Endothelial cell of umbilical vein (primary cell): Measurements from ENCODE around the gene CLDND2. TPM values are rescaled to one million over a fixed set of nuclear protein-coding genes. Genes with fewer than 3 reads are reported as not detected.

Experiments
- BruUV-seq: library from RNA; stranded (reverse); fragments of 400-500 nt; replicated peaks from 2 replicates; lab custom pipeline; 2021; lab: Mats Ljungman, UMichigan
- CTCF ChIA-PET: fragments of 300-600, 350-600 bp; sonication (Branson Sonifier 250); formaldehyde crosslinking; loops from one replicate; lab custom pipeline; 2021; ENCODE audit warnings: antibody characterized with exemption, inconsistent platforms; lab: Charles Lee
- POLR2A ChIA-PET: fragments of 300-600, 350-600 bp; sonication (Branson Sonifier 250); formaldehyde crosslinking; loops from one replicate; lab custom pipeline; 2021; ENCODE audit warnings: antibody characterized with exemption, inconsistent platforms; lab: Charles Lee
- DNase-seq: peaks from one replicate; pipeline ENCODE4 v3.0.0-alpha.2; 2011; ENCODE audit warnings: low read depth, low spot score
- FAIRE-seq: peaks from 2 replicates; lab custom pipeline; 2011; peaks lifted over from hg19 to GRCh38; lab: Jason Lieb, UNC
- H2AFZ ChIP-seq: 2 replicates; pipeline ENCODE4 v1.6.0; 2012; ENCODE audit warnings: low read depth, low read length, control low read depth, inconsistent platforms
- H3K27ac ChIP-seq: 2 replicates; pipeline ENCODE4 v1.5.1; 2011; ENCODE audit warnings: low read depth, mild to moderate bottlenecking, control low read depth, low read length, moderate library complexity; ENCODE audit not compliant: insufficient read depth
- H3K27me3 ChIP-seq, 2 experiments: 2 replicates each; pipeline versions ENCODE4 v1.6.0 to v1.6.1; 2011; ENCODE audit warnings: low read length in 2 of 2, mixed read lengths in 1 of 2; ENCODE audit not compliant: control insufficient read depth in 2 of 2, insufficient read depth in 2 of 2
- H3K36me3 ChIP-seq, 2 experiments: 2 replicates in 1 of 2; 3 replicates in 1 of 2; pipeline ENCODE4 v1.5.1; 2011; ENCODE audit warnings: low read length in 2 of 2, mild to moderate bottlenecking in 1 of 2, moderate library complexity in 1 of 2; ENCODE audit not compliant: control insufficient read depth in 2 of 2, insufficient read depth in 2 of 2; ENCODE audit errors: extremely low read depth in 1 of 2
- H3K4me1 ChIP-seq: 3 replicates; pipeline ENCODE4 v1.5.1; 2011; ENCODE audit warnings: mild to moderate bottlenecking, low read length; ENCODE audit not compliant: control insufficient read depth, insufficient read depth; ENCODE audit errors: extremely low read depth
- H3K4me2 ChIP-seq: 2 replicates; pipeline ENCODE4 v1.6.1; 2011; ENCODE audit warnings: low read length, control low read depth, mixed read lengths; ENCODE audit not compliant: insufficient read depth
- H3K4me3 ChIP-seq, 3 experiments: fragments of 200-600 bp in 1 of 3; sonication (generic), shearing (Covaris generic) in 1 of 3; replicated peaks in 1 of 3; 2 replicates each; pipeline ENCODE4 v1.5.1; 2011 to 2016; ENCODE audit warnings: control low read depth in 3 of 3, low read length in 3 of 3, mild to moderate bottlenecking in 2 of 3, inconsistent platforms in 1 of 3, low read depth in 1 of 3, moderate library complexity in 1 of 3; ENCODE audit not compliant: insufficient read depth in 1 of 3
- H3K79me2 ChIP-seq: 2 replicates; pipeline ENCODE4 v1.6.0; 2012; ENCODE audit warnings: low read length, inconsistent platforms; ENCODE audit not compliant: control insufficient read depth, insufficient read depth
- H3K9ac ChIP-seq: replicated peaks from 2 replicates; pipeline ENCODE3; 2011; ENCODE audit warnings: low read length, control low read depth; ENCODE audit not compliant: insufficient read depth; ENCODE audit errors: extremely low read depth
- H3K9me1 ChIP-seq: replicated peaks from 3 replicates; pipeline ENCODE4 v1.6.0; 2011; ENCODE audit warnings: mild to moderate bottlenecking, low read length; ENCODE audit not compliant: control insufficient read depth, insufficient read depth; ENCODE audit errors: extremely low read depth
- H3K9me3 ChIP-seq: replicated peaks from 2 replicates; pipeline ENCODE4 v1.5.1; 2012; ENCODE audit warnings: low read length, inconsistent platforms; ENCODE audit not compliant: control insufficient read depth, insufficient read depth
- H4K20me1 ChIP-seq: replicated peaks from 2 replicates; pipeline ENCODE3; 2011; ENCODE audit warnings: mild to moderate bottlenecking, low read length; ENCODE audit not compliant: control insufficient read depth, insufficient read depth; ENCODE audit errors: extremely low read depth
- EZH2 ChIP-seq: IDR thresholded peaks from 2 replicates; pipeline ENCODE4 v1.6.1; 2012; ENCODE audit warnings: borderline replicate concordance, low read depth, mild to moderate bottlenecking, moderate library complexity, low read length, inconsistent platforms; ENCODE audit not compliant: severe bottlenecking
- FOS ChIP-seq: IDR thresholded peaks from 2 replicates; pipeline ENCODE4 v1.6.1; 2011; ENCODE audit warnings: mild to moderate bottlenecking, low read length, moderate library complexity, borderline replicate concordance; ENCODE audit not compliant: insufficient read depth
- GATA2 ChIP-seq: IDR thresholded peaks from 2 replicates; pipeline ENCODE4 v1.7.0; 2011; ENCODE audit warnings: low read depth, mild to moderate bottlenecking, moderate library complexity, mixed read lengths, low read length; ENCODE audit not compliant: insufficient read length, insufficient read depth
- JUN ChIP-seq: IDR thresholded peaks from 2 replicates; pipeline ENCODE4 v1.6.1; 2011; ENCODE audit warnings: borderline replicate concordance, low read depth; ENCODE audit not compliant: insufficient read length, insufficient read depth
- MYC ChIP-seq: IDR thresholded peaks from one replicate; pipeline ENCODE4 v1.6.1; 2011; ENCODE audit warnings: mild to moderate bottlenecking, low read depth, low read length
- POLR2A ChIP-seq: IDR thresholded peaks from 2 replicates; pipeline ENCODE4 v1.6.1; 2012; ENCODE audit warnings: low read depth, mild to moderate bottlenecking, control low read depth, low read length
- POLR2AphosphoS5 ChIP-seq: IDR thresholded peaks from 2 replicates; pipeline ENCODE4 v1.6.1; 2012; ENCODE audit warnings: low read depth, mild to moderate bottlenecking, control low read depth, low read length, moderate library complexity; ENCODE audit not compliant: insufficient read depth
- dilution Hi-C: fragments of 300-500 bp; cut with MboI; formaldehyde crosslinking; loops from one replicate; pipeline ENCODE4 v1.15.0; 2019; ENCODE audit warnings: low sequenced_read_pairs; ENCODE audit not compliant: extremely low pct_ligation_motif_present
- intact Hi-C: fragments of 100-400 bp; cut with micrococcal nuclease; formaldehyde crosslinking; loops from one replicate; pipeline ENCODE4 v1.10.0; 2022
- polyA plus RNA-seq, 4 experiments: library from polyadenylated mRNA; depleted of rRNA in 3 of 4; stranded (reverse) in 3 of 4; unstranded in 1 of 4; fragments of >200 nt; gene quantifications; 2 replicates each; pipeline versions ENCODE4 v1.2.1 to v1.2.3, GENCODE V29; 2011 to 2012; ENCODE audit warnings: missing spikeins in 1 of 4
- total RNA-seq: library from RNA; stranded (reverse); gene quantifications from 2 replicates; pipeline ENCODE4 v1.2.3, GENCODE V29; 2021
- TF ChIP-seq, protein P1 (sequence below): IDR thresholded peaks from 2 replicates; pipeline ENCODE4 v1.6.1; 2011; ENCODE audit not compliant: insufficient read depth, insufficient read length
- TF ChIP-seq, protein P2 (sequence below), 2 donors: IDR thresholded peaks; 1 replicate in 1 of 2; 2 replicates in 1 of 2; pipeline ENCODE4 v1.5.1; 2011; ENCODE audit warnings: low read length in 2 of 2, mild to moderate bottlenecking in 2 of 2, moderate library complexity in 2 of 2, control low read depth in 1 of 2, inconsistent platforms in 1 of 2, low read depth in 1 of 2; ENCODE audit not compliant: insufficient read depth in 1 of 2; ENCODE audit errors: extremely low read depth in 1 of 2

CLDND2 gene
- total and polyA plus RNA-seq, 2 donors (not counting 3 experiments of a cell fraction or from before 2014, with no cell fraction given), result 0.97 TPM; not detected in 1

DNA sequence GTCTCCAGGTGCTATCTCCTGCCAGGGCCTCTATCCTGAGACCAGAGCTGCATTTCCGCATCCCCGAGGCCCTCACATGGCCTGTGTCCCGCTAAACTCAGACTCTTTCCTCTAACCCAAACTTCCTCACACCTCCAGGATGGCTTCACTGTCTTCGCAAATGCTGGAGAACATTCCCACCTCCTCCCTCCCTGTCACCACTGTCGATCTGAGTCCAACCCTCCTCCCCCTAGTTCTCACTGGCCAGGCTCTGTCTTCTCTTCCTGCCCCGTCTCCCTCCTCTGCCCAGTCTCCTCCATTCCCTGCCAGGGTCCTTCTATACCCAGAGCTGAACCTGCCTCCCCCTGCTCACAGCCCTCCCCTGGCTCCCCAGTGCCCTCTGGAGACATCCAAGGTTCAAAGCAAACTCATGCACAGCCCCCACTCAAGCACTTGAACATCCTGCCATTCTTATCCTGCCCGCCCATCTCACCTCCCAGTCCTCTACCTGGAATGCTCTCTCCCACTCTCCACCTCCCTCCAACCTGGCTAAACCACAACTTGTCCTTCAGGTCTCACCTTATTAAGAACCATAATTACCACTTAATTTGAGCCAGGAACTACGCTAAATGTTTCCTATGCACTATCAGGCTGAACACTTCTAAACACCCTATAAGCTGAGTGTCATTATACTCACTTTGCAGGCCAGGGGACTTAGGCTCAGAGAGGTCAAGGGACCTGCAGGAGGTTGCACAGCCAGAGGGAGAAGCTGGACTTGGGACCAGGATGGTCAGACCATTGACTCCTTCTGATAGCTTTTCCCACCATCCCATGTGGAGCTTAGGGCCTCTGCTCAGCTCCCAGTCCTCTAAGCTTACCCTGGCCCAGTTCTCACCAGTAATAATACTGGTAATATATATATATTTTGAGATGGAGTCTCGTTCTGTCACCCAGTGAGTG, 25.9 kb downstream of the CLDND2 start:
- dilution Hi-C loops, result no loop called here
- Histone ChIP-seq H4K20me1 (no peaks in the 10 kb centered on the region), H3K36me3 (no peaks in the 10 kb centered on the region), H3K4me1 (peaks cover 8% of the 10 kb centered on the region), H3K4me3 (no peak overlapping the region), H3K27me3 (no peaks in the 10 kb centered on the region), H2AFZ (no peak overlapping the region), H3K27ac (no peak overlapping the region), H3K79me2 (no peaks in the 10 kb centered on the region), H3K9me3 (no peaks in the 10 kb centered on the region), H3K9ac (no peak overlapping the region), H3K4me2 (no peak overlapping the region), H3K9me1 (no peaks in the 10 kb centered on the region)
- intact Hi-C loops, result no loop called here
- no TSS peak for BruUV-seq
- FAIRE-seq (no peak), DNase-seq (no peak)
- ChIA-PET POLR2A (interaction anchor here (1.5 kb wide), 1 partner anchor 23 kb away, joined by 4 read pairs; no protein-coding TSS in a partner anchor), CTCF (interaction anchor here (1.4 to 1.8 kb wide), 3 partner anchors 23 to 346 kb away, joined by 3 to 6 read pairs (median 4); no protein-coding TSS in a partner anchor)
- TF ChIP-seq, protein P1, sequence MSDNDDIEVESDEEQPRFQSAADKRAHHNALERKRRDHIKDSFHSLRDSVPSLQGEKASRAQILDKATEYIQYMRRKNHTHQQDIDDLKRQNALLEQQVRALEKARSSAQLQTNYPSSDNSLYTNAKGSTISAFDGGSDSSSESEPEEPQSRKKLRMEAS, result no peak
- TF ChIP-seq FOS, result no peak
- no peak for TF ChIP-seq EZH2
- TF ChIP-seq, protein P2, sequence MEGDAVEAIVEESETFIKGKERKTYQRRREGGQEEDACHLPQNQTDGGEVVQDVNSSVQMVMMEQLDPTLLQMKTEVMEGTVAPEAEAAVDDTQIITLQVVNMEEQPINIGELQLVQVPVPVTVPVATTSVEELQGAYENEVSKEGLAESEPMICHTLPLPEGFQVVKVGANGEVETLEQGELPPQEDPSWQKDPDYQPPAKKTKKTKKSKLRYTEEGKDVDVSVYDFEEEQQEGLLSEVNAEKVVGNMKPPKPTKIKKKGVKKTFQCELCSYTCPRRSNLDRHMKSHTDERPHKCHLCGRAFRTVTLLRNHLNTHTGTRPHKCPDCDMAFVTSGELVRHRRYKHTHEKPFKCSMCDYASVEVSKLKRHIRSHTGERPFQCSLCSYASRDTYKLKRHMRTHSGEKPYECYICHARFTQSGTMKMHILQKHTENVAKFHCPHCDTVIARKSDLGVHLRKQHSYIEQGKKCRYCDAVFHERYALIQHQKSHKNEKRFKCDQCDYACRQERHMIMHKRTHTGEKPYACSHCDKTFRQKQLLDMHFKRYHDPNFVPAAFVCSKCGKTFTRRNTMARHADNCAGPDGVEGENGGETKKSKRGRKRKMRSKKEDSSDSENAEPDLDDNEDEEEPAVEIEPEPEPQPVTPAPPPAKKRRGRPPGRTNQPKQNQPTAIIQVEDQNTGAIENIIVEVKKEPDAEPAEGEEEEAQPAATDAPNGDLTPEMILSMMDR (IDR thresholded peaks at IDR 0.05; ENCODE audit: extremely low read depth in 1 of 2, insufficient read depth in 1 of 2, low read depth in 1 of 2, low read length in 2 of 2), result no peak
- TF ChIP-seq MYC, result no peak
- no peak for TF ChIP-seq JUN
- TF ChIP-seq GATA2, result no peak
- no peak for TF ChIP-seq POLR2A
- TF ChIP-seq POLR2AphosphoS5, result no peak
